Heart left ventricle (tissue), 16 donors: Measurements from ENCODE around the gene MAGI1. TPM values are rescaled to one million over a fixed set of nuclear protein-coding genes. Genes with fewer than 3 reads are reported as not detected.
"Not testable (repeated sequence)": the region's sequence is repeated elsewhere in the genome, so short reads cannot be mapped to it uniquely, and the experiment has no call there.

ENCODE experiments used
- ATAC-seq, 4 donors: fragments of 200-7000 bp; cut with Tn5 transposase; one replicate each; pipeline ENCODE4 v1.9.1; 2020 to 2022; ENCODE audit warnings: moderate library complexity in 4 of 4, mild to moderate bottlenecking in 3 of 4, moderate number of reproducible peaks in 1 of 4
- DNase-seq, 5 donors: peaks; one replicate each; pipeline ENCODE4 v3.0.0-alpha.2; 2020
- H3K27ac ChIP-seq, 12 donors: fragments of 200-600 bp; sonication (generic) in 4 of 12; one replicate each; pipeline versions ENCODE4 v1.5.0 to v1.8.0; 2016 to 2022; ENCODE audit warnings: mild to moderate bottlenecking in 2 of 12
- H3K27me3 ChIP-seq, 9 donors: fragments of 200-600 bp; sonication (generic) in 2 of 9; one replicate each; pipeline versions ENCODE4 v1.5.1 to v1.8.0; 2016 to 2022; ENCODE audit warnings: mild to moderate bottlenecking in 3 of 9
- H3K36me3 ChIP-seq, 9 donors: fragments of 200-600 bp; sonication (generic) in 2 of 9; one replicate each; pipeline versions ENCODE4 v1.5.0 to v1.8.0; 2018 to 2022; ENCODE audit warnings: mild to moderate bottlenecking in 2 of 9
- H3K4me1 ChIP-seq, 12 donors: fragments of 200-600 bp; sonication (generic) in 4 of 12; one replicate each; pipeline versions ENCODE4 v1.5.0 to v1.8.0; 2016 to 2022; ENCODE audit warnings: mild to moderate bottlenecking in 3 of 12
- H3K4me3 ChIP-seq, 12 donors: fragments of 200-600 bp; sonication (generic) in 4 of 12; one replicate each; pipeline versions ENCODE4 v1.5.0 to v1.8.0; 2017 to 2022; ENCODE audit warnings: mild to moderate bottlenecking in 9 of 12, moderate library complexity in 4 of 12
- H3K9me3 ChIP-seq, 12 donors: fragments of 200-600 bp; sonication (generic) in 4 of 12; one replicate each; pipeline versions ENCODE4 v1.5.0 to v1.8.0; 2016 to 2022; ENCODE audit warnings: mild to moderate bottlenecking in 1 of 12
- CTCF ChIP-seq, 12 donors: fragments of 200-600 bp; sonication (generic) in 4 of 12; IDR thresholded peaks; one replicate each; pipeline versions ENCODE4 v1.5.0 to v1.8.0; 2018 to 2022; ENCODE audit warnings: antibody characterized with exemption in 12 of 12, mild to moderate bottlenecking in 5 of 12
- POLR2A ChIP-seq, 2 donors: fragments of 450-650 bp; IDR thresholded peaks; one replicate each; pipeline ENCODE4 v1.6.1; 2017; ENCODE audit warnings: antibody characterized with exemption in 2 of 2, mild to moderate bottlenecking in 2 of 2, moderate library complexity in 2 of 2
- WGBS, 4 donors: extraction: QIAGEN DNeasy Blood & Tissue Kit in 2 of 4; methylation state at CpG; one replicate each; pipeline versions ENCODE4 v1.1.5 to v1.1.7; 2013 to 2018; 5-methylcytosine and 5-hydroxymethylcytosine counted together
- intact Hi-C, 10 donors: fragments of 100-400 bp; cut with DNase I; formaldehyde crosslinking; loops; one replicate each; pipeline versions ENCODE4 v1.11.1 to v1.14.2; 2022
- polyA plus RNA-seq, 2 donors: library from polyadenylated mRNA; stranded (reverse); fragments of 200-250 nt; gene quantifications; one replicate each; pipeline ENCODE4 v1.2.3, GENCODE V29; 2013
- total RNA-seq, 9 donors: library from RNA; depleted of rRNA in 2 of 9; stranded (reverse); fragments of >200 nt in 2 of 9; fragmentation: NEBNext Ultra II Directional in 3 of 9; extraction: Animal tissue kit (Norgen Biotek cat#: 25700) in 3 of 9; gene quantifications; one replicate each; pipeline versions ENCODE4 v1.1.0 to v1.2.4, GENCODE V29; 2016 to 2023
- donor health status: ischemic (EF 13 %, LVEDD 7.1; RV severe dilation, severe dysfunction).
- donor health status: healthy with polysubstance abuse.
- donor health status: DM: no; HTN: yes; CAD: no.
- donor health status: DM: no; HTN: no; CAD: no.
- donor health status: ischemic (EF 25% LVEDD 6.9; RV normal size, moderate dysfunction).
- donor health status: ischemic (EF 25% LVEDD 5.7; RV mildly dilated, moderate dysfunction).
- donor health status: healthy.
- donor health status: DM: yes; HTN: yes; CAD: no.
- donor health status: ischemic (EF 35%, LVEDD 5.7; RV mildly dilated, moderate dysfunction).
- donor health status: nonischemic (EF 11% LVEDD 7.7; RV severe dilation, severe dysfunction).
- donor health status: DM: yes; HTN: yes; CAD: no.
- donor health status: PGD.
- donor health status: ischemic (EF 29% LVEDD 5.4; RV normal size, mild dysfunction).
- donor health status: nonischemic (EF 23%, LVEDD 6.1; RV moderate dilation, normal function).

Gene MAGI1
- total and polyA plus RNA-seq, 11 donors = 18.5 to 52.1 (median 31.4) TPM

- WGBS, 4 donors = 81 to 93% (median 92%) methylated on average over 9 of the region's 9 CpGs
- Histone ChIP-seq H3K4me3 (no peak overlapping the region), H3K36me3 (no peaks in the 10 kb centered on the region), H3K27ac (no peak overlapping the region), H3K4me1 (peaks cover 0 to 33% (median 9%) of the 10 kb centered on the region in 12 donors), H3K27me3 (no peaks in the 10 kb centered on the region), H3K9me3 (no peaks in the 10 kb centered on the region)
- ATAC-seq = no peak
- TF ChIP-seq POLR2A (IDR thresholded peaks at IDR 0.05) (no peak), CTCF (IDR thresholded peaks at IDR 0.05) (no peak)
- intact Hi-C loops = loop anchor here in 1 of 10 donors (2.0 kb wide), 1 partner anchor 31 kb away; no protein-coding TSS in a partner anchor
- DNase-seq = no peak
Observed at GRCh38 chr3:65869798-65870197, 168.9 kb downstream of the MAGI1 start.

GRCh38 chr3:65867463-65868210, 171.1 kb downstream of the MAGI1 start:
- Histone ChIP-seq H3K27me3 (no peaks in the 10 kb centered on the region), H3K36me3 (no peaks in the 10 kb centered on the region), H3K4me3 (no peak overlapping the region), H3K9me3 (no peaks in the 10 kb centered on the region), H3K4me1 (peaks cover 0 to 24% (median 8%) of the 10 kb centered on the region in 12 donors), H3K27ac (no peak overlapping the region)
- DNase-seq = no peak
- no peak for TF ChIP-seq CTCF (IDR thresholded peaks at IDR 0.05)
- no peak for TF ChIP-seq POLR2A (IDR thresholded peaks at IDR 0.05)
- 96 to 98% (median 97%) methylated on average over 9 of the region's 9 CpGs for WGBS, 4 donors
- intact Hi-C loops = loop anchor here in 1 of 10 donors (2.0 kb wide), 1 partner anchor 29 kb away; no protein-coding TSS in a partner anchor
- ATAC-seq = no peak

GRCh38 chr3:65864357-65864904, 174.3 kb downstream of the MAGI1 start:
- Histone ChIP-seq H3K4me1 (no peaks in the 10 kb centered on the region), H3K27me3 (no peaks in the 10 kb centered on the region), H3K9me3 (no peaks in the 10 kb centered on the region), H3K27ac (no peak overlapping the region), H3K4me3 (no peak overlapping the region), H3K36me3 (no peaks in the 10 kb centered on the region)
- ATAC-seq (no peak), DNase-seq (no peak)
- intact Hi-C loops = no loop called here
- TF ChIP-seq CTCF (IDR thresholded peaks at IDR 0.05) = no peak
- no peak for TF ChIP-seq POLR2A (IDR thresholded peaks at IDR 0.05)
- 85 to 91% (median 90%) methylated on average over 6 of the region's 6 CpGs for WGBS, 4 donors

- no peaks in the 10 kb centered on the region for H3K27me3 ChIP-seq
- H3K4me3 ChIP-seq = no peak overlapping the region
- WGBS, 4 donors = 84 to 97% (median 89%) methylated on average over 5 of the region's 5 CpGs
- peaks cover 0 to 6% (median 0%) of the 10 kb centered on the region in 12 donors for H3K9me3 ChIP-seq
- intact Hi-C loops = no loop called here
- TF ChIP-seq POLR2A (IDR thresholded peaks at IDR 0.05) (no peak), CTCF (IDR thresholded peaks at IDR 0.05) (no peak)
- DNase-seq (no peak), ATAC-seq (no peak)
- H3K36me3 ChIP-seq = no peaks in the 10 kb centered on the region
- H3K4me1 ChIP-seq = peaks cover 0 to 11% (median 8%) of the 10 kb centered on the region in 12 donors
- H3K27ac ChIP-seq = no peak overlapping the region
Observed at GRCh38 chr3:65861718-65862117, 177.0 kb downstream of the MAGI1 start.

GRCh38 chr3:65859612-65860011, 179.1 kb downstream of the MAGI1 start:
- H3K36me3 ChIP-seq, intact Hi-C loops, H3K9me3 ChIP-seq, H3K27ac ChIP-seq, ATAC-seq, H3K4me3 ChIP-seq, DNase-seq, H3K27me3 ChIP-seq: not testable (repeated sequence)
- H3K4me1 ChIP-seq = peaks cover 0 to 26% (median 15%) of the 10 kb centered on the region in 12 donors
- WGBS, 4 donors = 96 to 98% (median 97%) methylated on average over 7 of the region's 7 CpGs
